HG03064 (cell line): ENCODE data around the gene MYBPHL.
A peak's percentile ranks its signal among the peaks of the same experiment; 100 is the strongest.

ENCODE experiments used
- ATAC-seq: cut with Tn5 transposase; IDR thresholded peaks from one replicate; pipeline ENCODE4 v1.9.1; 2021; ENCODE audit warnings: low read depth; ENCODE audit not compliant: unreplicated experiment

MYBPHL gene

DNA sequence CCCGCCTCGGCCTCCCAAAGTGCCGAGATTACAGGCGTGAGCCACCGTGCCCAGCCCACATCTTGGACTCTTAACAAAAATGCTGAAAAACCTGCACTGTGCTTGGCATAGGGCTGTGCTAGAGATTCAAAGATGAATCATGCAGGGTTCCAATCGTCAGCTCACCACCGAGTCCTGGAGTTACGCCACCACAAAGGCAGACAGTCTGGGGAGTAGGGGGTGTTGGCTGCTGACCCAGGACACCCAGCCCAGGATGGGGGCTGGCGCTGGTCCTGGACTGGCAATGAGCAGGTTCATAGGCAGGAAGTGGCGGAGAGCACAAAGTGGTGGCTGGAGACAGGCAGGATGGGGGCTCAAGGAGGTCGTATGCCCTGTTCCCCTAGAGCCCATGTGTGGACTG is 39.8 kb downstream of the MYBPHL start:
- ATAC-seq: no peak

DNA sequence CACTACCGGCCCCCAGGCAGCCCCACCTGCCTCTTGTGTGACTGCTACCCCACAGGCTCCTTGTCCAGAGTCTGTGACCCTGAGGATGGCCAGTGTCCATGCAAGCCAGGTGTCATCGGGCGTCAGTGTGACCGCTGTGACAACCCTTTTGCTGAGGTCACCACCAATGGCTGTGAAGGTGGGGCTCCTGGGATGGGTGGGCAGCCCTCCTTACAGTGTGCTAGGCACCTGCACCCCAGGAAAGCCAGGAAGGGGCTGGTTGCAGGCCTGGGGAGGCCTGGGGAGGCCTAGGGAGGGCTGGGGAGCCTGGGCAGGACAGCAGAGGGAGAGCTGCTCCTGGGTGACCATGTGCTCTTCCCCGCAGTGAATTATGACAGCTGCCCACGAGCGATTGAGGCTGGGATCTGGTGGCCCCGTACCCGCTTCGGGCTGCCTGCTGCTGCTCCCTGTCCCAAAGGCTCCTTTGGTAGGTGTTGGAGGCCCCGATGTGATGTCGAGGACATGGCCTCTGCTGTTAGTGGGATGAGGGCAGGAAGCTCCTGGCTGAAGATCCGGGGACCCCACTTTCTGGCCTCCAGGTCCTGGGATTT is 41.0 kb downstream of the MYBPHL start:
- ATAC-seq: no peak

DNA sequence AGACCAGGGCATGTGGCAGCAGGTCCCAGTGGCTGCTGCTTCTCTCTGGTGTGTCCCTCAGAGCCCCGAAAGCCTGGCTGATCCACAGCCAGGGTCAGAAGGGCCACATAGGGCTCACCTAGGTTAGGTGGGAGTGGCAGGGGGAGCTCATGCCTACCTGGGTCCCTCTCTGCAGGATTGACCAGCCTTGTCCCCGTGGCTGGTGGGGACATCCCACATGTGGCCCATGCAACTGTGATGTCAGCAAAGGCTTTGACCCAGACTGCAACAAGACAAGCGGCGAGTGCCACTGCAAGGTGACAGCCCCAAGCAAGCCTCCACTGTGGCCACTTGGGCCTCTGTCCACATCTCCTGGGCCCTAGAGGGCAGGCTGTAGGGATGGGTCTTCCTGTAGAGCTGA is 41.8 kb downstream of the MYBPHL start:
- no peak for ATAC-seq

DNA sequence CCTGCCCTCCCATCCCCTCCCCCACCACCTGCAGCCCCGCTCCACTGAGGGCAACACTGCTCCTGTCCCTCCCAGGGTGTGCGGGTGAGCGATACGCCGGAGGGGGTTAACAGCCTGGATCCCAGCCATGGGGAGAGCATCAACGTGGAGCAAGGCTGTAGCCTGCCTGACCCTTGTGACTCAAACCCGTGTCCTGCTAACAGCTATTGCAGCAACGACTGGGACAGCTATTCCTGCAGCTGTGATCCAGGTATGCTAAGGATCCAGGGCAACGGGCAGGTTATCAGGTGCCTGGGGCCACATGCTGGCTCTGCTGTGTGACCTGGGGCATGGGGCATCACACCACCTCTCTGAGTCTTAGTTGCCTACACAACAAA is 42.4 kb downstream of the MYBPHL start:
- no peak for ATAC-seq

DNA sequence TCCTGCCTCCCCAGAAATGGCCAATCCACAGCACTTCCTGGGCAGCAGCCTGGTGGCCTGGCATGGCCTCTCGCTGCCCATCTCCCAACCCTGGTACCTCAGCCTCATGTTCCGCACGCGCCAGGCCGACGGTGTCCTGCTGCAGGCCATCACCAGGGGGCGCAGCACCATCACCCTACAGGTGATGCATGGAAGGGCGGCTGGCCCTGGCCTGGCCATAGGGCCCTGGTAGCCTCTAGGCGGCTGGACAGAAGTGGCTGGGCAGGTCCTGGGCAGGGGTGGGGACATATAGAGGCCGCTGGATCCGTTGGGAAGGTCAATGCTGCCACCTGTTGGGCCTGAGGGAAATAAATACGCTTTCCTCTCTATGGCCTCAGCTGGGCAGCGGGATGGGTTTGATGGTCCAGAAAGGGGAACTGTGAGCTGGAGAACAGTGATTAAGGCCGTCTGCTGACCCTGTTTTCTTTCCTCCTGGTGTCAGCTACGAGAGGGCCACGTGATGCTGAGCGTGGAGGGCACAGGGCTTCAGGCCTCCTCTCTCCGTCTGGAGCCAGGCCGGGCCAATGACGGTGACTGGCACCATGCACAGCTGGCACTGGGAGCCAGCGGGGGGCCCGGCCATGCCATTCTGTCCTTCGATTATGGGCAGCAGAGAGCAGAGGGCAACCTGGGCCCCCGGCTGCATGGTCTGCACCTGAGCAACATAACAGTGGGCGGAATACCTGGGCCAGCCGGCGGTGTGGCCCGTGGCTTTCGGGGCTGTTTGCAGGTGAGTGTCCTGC is 43.0 kb downstream of the MYBPHL start:
- peak; percentile 58 for ATAC-seq

DNA sequence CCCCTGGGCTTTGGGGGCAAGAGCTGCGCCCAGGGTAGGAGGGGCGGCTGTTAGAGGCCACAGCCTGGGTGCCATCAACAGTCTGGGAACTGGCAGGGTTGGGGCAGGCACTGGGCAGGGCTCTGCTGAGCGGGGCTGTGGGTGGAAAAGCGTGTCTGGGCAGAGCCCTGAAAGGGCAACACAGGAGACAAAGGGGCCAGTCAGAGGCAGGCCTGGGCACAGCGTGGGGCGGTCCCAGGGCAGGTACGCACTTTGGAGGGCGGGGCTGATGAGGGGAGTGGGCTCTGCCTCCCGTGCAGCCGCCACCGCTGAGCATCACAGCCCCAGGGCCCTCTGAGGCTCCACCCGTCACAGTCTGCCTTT is 43.6 kb downstream of the MYBPHL start:
- ATAC-seq: no peak

DNA sequence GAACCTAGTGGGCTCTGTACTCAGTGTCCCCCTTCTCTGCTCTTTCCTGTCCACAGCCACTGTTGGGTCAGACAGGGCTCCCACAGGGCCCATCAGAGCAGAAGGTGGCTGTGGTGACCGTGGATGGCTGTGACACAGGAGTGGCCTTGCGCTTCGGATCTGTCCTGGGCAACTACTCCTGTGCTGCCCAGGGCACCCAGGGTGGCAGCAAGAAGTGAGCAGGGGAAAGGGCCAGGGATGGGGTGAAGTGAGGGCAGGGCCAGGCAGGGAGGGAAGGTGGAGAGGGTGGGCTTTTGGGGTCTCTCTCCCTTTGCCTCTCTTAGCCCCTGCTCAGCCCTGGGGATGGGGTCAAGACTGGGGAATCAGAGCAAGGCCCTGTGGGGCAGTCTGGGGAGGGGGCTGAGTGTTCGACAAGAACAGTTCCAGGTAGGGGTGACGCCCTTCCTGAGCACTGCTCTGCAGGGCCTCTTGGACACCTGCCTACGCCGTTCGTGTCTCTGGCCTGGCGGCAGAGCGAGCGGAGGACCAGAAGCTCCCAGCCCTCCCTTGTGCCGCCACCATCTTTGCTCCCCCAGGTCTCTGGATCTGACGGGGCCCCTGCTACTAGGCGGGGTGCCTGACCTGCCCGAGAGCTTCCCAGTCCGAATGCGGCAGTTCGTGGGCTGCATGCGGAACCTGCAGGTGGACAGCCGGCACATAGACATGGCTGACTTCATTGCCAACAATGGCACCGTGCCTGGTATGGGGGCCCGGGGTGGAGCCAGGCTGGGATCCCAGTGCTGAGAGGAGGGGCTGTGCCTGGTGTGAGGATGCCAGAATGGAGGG is 44.4 kb downstream of the MYBPHL start:
- ATAC-seq: no peak

DNA sequence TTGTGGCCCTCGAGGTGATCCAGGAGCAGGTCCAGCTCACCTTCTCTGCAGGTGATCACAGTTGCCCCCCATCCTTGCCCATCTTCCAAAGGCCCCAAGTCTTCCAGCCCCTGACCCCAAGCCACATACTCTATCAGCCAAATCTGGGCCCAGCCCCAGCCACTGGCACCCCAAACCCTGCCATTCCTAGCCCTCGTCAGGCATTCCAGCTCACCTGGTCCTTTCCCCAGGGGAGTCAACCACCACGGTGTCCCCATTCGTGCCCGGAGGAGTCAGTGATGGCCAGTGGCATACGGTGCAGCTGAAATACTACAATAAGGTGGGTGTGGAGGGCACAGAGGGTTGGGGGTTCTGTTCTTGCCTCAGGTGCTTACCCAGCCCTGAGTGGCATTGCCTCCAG is 45.2 kb downstream of the MYBPHL start:
- no peak for ATAC-seq

DNA sequence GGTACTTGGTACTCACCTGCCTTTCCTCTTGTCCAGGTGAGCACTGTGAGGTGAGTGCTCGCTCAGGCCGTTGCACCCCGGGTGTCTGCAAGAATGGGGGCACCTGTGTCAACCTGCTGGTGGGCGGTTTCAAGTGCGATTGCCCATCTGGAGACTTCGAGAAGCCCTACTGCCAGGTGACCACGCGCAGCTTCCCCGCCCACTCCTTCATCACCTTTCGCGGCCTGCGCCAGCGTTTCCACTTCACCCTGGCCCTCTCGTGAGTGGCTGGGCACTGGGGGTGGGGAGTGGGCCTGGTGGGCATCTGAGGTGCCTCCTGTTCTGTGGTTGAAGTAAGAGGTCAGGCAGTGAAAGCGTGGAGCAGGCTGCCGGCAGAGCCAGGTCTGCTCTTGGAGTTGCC is 45.8 kb downstream of the MYBPHL start:
- no peak for ATAC-seq

DNA sequence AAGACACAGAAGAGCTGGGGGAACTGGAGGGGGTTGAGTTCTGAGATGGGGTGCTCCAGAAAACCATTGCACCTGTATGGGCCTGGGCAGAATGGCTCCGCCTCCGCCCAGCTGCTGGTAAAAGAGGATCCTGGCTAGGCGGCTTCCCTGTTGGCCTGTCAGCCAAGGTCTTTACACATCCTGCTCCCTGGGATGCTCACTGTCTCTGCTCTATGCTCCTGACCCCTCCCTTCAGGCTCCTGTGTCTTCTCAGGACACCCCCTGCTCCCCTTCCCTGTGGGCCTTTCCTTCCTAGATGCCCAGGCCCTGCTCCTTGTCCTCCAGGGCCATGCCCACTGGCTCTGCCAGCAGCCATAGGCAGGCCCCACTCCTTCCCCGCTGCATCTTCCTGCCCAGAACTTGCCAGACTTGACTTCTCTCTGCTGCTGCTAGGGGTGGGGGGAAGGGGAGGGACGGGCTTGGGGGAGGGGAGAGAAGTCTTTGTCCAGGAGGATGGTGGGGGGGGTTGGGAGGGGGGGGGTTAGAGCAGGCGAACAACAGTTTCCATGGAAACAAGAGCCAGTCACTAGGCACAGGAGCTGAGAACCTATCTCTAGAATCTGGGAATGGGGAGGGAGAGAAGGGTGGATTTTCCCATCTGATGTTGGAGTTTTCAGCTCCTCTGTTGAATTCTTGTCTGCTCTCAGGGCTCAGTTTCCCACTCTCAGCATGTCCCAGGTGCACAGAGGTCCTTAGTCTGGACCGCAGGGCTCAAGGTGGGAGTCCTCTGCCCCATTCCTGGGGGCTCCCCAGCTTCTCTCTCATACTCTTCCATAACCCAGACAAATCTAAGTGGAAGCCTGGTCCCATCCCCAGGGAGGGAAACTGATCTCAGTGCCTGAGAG is 46.9 kb downstream of the MYBPHL start:
- no peak for ATAC-seq

DNA sequence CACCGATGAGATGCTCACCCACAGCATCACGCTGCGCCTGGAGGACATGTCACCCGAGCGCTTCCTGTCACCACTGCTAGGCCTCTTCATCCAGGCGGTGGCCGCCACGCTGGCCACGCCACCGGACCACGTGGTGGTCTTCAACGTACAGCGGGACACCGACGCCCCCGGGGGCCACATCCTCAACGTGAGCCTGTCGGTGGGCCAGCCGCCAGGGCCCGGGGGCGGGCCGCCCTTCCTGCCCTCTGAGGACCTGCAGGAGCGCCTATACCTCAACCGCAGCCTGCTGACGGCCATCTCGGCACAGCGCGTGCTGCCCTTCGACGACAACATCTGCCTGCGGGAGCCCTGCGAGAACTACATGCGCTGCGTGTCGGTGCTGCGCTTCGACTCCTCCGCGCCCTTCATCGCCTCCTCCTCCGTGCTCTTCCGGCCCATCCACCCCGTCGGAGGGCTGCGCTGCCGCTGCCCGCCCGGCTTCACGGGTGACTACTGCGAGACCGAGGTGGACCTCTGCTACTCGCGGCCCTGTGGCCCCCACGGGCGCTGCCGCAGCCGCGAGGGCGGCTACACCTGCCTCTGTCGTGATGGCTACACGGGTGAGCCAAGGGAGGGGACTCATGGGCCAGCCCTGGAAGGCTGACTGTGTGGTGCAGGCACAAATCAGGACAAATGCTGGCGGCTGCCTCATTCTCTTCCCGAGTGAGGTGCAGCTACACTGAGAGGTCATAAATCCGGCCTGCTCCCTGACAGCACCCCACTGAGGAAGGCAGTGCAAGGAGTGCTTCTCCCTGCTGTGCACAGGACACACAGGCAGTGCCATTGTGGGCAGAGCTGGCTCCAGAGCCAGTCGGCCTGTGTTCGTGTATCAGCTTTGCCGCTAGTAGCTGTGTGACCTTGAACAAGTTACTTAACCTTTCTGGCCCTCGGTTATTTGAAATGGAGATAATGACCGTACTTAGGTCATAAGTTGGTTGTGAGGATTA is 48.0 kb downstream of the MYBPHL start:
- no peak for ATAC-seq

DNA sequence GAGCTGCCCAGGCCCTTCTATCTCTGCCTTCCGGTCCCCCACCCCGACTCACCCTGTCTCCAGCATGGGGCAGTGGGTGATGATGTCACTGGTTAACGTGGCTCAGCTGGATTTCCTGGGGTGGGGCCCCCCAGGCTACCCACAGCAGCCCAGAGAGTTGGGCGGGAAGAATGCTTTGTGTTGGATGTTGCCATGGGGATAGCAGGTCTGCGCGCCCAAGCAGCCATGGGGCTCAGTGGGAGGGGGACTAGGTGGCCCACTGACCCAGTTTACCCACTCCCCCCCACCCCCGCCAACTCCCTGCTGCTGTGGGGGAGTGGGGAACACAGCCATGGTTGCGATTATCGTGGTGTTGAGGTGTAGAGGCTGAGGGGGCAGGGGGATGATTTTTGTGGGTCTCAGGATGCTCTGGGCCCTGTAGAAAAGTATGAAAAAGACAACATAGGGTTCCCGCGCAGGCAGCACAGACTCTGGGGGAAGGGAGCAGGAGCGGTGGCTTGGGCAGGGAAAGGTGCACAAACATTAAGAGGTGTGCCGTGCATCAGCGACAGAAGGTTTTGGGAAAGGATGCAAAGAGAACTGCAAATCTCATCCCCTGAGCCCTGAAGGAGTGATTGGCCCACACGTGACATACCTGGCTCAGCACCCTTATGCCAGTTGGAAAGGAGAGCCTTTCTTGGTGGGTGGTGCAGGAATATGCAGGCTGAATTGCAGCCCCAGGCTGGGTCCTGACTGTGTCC is 49.0 kb downstream of the MYBPHL start:
- ATAC-seq: no peak

DNA sequence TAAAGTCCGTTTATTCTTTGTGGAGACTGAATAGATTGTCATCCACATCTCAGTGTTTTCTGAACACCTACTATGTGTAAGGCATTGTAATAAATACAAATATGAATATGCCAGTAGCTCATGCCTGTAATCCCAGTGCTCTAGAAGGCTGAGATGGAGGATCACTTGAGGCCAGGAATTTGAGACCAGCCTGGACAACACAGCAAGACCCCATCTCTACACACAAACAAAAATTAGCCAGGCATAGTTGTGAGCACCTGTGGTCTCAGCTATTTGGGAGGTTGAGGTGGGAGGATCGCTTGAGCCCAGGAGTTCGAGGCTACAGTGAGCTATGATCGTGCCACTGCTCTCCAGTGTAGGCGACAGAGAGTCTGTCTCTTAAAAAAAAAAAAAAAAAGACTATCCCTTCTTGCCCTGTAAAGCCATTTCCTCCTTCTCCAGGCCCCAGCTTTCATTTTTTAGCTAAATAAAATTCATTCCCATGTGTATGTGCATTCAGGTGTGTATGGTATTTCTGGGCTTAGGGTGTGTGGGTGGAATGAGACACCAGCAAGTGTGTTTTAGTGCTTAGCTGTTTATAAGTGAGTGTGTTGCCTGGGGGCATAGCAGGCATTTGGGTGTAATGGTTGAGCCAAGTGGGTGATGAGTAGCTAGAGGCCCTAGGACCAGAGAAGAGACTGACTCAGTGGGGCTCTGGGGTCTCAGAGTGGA is 49.7 kb downstream of the MYBPHL start:
- no peak for ATAC-seq

DNA sequence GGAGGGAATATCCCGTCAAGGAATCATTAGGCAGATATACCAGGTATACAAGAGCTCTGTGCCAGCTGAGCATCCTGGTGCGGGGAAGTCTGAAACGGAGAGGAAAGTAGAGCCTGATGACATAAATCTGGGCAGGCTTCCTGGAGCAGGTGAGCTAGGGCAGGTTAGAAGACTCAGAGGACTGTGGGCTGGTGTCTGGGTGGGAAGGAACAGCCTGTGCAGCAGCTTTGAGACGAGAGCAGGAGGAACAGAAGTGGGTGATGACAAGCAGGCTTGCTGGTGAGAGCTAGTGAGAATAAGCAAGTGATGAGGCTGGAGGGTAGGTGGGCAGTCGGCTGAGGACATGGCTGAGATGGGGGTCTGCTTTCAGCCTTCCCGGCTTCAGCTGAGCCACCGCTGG is 50.7 kb downstream of the MYBPHL start:
- no peak for ATAC-seq

DNA sequence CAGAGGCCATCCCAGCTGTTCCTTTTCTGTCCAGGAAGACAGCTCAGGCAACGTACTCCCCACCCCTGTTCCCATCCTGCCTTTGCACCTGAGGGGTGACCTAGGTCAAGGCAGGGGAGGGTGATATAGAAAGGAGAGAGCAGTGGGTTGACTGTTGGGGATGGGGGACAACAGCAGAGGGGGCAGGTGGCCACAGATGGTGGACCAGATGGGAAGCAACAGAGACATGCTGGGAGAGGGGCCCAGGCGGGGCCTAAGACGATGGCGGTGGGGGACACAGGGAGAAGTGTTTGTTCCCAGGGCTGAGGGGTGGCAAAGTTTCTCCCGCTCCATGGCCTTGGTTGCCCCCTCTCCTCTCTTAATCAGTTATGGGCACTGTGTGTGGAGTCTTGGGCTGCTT is 51.1 kb downstream of the MYBPHL start:
- no peak for ATAC-seq

DNA sequence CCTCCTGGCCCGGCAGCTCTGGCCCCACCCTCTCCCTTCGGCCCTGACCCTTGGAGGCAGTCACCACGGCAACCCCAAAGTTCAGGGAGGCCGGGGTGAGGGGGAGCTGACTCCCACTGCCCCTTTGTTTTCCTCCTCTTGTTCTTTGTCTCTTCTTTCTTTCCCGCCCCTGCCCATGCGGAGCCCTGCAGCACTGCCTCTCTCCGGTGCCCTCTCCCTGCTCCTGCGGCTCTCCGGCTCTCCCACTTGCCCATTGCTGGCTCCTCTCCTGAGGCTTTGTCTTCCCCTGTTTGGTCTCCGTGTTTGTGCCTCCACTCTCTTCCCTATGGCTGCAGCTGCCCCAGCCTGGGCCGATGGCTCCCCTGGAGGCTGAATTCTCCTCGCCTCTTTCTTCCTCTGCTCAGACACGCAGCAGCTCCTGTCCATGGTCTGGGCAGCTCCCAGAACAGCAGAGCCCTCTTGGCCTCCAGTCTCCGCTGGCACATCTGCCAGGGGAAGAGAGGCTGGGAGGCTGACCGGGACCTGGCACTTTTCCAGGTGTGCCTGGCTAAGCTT is 51.6 kb downstream of the MYBPHL start:
- no peak for ATAC-seq

DNA sequence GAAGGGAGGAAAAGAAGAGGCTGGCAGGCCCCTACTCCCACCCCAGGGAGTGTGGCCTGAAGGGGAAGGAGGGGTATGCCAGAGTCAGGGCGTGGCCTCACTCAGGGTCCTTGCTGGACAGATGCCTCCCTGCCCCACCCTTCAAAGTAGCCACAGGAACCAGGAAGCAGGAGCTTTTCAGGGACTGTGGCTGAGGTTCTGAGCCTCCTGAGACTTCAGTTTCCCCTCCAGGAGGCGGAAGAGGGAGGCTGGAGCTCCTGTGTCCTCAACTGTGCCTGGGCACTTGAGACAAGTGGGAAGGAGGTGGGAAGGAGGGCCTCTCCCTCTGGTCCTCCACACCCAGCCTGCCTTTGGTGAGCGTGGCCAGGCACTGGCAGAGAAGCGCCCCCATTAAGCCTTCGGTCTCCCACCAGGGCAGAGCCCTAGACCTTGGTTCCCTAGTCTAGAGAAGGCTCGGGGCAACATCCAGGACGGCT is 52.2 kb downstream of the MYBPHL start:
- no peak for ATAC-seq
